Breast epithelium (tissue), 3 donors: ENCODE measurements around the gene NKD2.

Source experiments
- POLR2A ChIP-seq: fragments of 450-650 bp; IDR thresholded peaks from one replicate; pipeline ENCODE4 v1.6.1; 2016; ENCODE audit warnings: antibody characterized with exemption, mild to moderate bottlenecking, moderate library complexity
- POLR2AphosphoS5 ChIP-seq, 3 donors: sonication (generic); formaldehyde crosslinking; IDR thresholded peaks; one replicate each; pipeline ENCODE4 v1.6.1; 2017; ENCODE audit warnings: antibody characterized with exemption in 3 of 3
- TF ChIP-seq, protein P1 (sequence below), 3 donors: fragments of 450-650 bp; IDR thresholded peaks; one replicate each; pipeline ENCODE4 v1.5.1; 2016 to 2017; ENCODE audit warnings: antibody characterized with exemption in 3 of 3, mild to moderate bottlenecking in 3 of 3, moderate library complexity in 3 of 3

DNA sequence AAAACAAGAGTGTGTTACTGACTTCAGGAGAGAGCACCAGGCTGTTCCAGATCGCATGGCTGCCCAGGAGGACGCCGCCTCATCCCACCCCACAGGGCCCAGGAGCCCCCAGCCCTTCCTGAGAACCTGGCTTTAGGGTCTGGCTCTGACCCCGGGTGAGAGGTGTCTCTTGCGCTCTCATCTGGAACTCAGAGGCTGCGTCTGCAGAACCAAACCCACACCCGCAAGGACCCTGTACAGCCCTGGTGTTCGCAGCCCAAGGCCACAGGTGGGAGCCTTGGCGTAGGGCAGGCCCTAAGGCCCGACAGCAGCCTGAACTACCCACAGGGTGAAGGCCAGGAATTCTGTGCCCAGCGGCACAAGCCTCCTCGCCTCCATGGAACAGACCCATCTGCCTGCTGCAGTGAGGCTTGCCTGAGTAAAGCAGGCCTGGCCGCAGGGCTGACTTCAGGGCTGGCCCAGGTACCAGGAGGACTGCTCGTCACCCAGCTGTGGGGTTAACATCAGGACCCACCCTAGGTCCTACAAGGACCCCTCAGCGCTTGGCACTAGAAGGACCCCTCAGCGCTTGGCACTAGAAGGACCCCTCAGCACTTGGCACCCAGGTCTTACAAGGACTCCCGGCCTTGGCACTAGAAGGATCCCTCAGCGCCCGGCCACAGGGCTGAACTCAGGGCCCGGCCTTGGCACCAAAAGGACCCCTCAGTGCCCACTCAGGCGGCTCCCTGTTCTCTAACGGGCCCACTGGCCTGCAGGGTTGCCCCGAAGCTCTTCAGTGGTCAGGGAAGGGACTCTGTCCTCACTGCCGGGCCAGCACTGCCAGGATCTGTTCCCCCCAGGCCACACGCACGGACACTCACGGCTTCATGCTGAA is 48.2 kb downstream of the NKD2 start:
- TF ChIP-seq, protein P1, sequence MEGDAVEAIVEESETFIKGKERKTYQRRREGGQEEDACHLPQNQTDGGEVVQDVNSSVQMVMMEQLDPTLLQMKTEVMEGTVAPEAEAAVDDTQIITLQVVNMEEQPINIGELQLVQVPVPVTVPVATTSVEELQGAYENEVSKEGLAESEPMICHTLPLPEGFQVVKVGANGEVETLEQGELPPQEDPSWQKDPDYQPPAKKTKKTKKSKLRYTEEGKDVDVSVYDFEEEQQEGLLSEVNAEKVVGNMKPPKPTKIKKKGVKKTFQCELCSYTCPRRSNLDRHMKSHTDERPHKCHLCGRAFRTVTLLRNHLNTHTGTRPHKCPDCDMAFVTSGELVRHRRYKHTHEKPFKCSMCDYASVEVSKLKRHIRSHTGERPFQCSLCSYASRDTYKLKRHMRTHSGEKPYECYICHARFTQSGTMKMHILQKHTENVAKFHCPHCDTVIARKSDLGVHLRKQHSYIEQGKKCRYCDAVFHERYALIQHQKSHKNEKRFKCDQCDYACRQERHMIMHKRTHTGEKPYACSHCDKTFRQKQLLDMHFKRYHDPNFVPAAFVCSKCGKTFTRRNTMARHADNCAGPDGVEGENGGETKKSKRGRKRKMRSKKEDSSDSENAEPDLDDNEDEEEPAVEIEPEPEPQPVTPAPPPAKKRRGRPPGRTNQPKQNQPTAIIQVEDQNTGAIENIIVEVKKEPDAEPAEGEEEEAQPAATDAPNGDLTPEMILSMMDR (IDR thresholded peaks at IDR 0.05) = no peak
- TF ChIP-seq POLR2A = no peak
- TF ChIP-seq POLR2AphosphoS5 (IDR thresholded peaks at IDR 0.05) = no peak
